Pons (tissue), 1 donor: ENCODE results near the gene SLC35D1.

Experiments
- DNase-seq: peaks from one replicate; pipeline ENCODE4 v3.0.0-alpha.2; 2016; ENCODE audit warnings: low spot score

SLC35D1 gene

DNA sequence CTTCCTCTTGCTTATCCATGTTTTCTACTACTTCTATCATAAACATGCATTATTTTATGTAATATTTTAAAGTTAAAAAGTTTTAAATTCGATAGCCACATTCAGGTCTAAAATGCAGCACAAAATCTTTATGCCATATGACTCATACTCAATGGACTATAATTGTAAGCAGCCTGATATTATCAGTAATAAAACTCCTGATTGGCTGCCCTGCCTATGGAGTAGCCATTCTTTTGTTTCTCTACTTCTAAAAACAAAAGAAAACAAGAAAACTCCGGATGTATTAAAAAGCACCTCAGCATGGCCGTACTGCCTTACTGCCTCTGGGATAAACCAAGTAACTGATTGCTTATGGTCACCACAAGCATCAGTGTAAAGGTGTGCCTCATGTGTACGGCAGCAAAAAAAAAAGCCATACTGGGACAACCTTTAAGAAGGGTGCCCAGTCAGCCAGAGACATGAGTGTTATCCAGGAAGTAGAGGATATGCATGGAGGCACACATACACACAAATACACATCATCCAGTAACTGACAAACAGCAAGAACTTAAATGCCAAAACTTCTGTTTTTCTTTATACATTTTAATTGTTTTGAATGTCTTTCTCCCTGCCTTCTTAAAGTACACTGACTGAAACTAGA lies 9.2 kb downstream of the SLC35D1 start:
- no peak for DNase-seq

DNA sequence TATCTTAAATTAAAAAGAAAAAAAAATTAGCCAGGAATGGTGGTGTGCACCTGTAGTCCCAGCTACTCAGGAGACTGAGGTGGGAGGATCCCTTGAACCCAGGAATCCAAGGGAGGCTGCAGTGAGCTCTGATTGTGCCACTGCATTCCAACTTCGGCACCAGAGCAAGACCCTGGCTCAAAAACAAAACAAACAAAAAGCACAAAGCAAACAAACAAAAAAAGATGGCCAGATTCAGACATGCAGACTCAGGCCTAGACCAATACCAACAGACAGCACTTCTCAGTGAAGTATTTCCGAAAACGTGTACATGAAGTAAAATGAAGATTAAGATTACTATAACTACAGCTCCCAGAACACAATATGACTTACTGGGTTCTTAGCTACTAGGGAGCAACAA lies 10.6 kb downstream of the SLC35D1 start:
- no peak for DNase-seq

DNA sequence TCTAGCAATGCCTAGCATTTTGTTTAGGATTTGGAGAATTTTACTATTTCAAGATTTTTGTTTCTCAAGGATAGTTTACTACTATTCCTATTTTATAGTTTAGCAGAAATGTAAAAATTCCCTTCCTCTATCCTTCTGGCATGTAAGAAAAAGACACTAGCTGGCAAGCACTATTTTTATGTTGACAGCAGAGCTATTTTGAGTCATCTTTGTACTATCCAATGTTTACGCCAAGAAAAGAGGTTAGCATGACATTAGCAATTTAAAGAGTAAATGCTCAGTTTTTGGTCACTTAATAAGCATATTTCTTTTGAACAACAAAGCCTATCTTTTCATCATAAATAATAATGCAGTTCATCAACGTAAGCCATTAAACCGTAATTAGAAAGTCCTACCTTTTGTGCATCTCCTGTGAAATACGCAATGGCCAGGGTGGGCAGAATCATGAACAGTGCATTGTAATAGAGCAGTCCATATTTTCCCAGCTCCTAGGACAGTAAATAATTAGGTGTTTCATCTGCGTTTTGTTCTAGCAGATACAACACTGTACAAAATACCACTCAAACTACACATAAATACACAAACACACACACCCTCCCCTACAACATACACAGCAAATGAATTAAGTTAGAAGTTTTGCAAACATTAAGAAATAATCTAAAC lies 12.0 kb downstream of the SLC35D1 start:
- DNase-seq: no peak

DNA sequence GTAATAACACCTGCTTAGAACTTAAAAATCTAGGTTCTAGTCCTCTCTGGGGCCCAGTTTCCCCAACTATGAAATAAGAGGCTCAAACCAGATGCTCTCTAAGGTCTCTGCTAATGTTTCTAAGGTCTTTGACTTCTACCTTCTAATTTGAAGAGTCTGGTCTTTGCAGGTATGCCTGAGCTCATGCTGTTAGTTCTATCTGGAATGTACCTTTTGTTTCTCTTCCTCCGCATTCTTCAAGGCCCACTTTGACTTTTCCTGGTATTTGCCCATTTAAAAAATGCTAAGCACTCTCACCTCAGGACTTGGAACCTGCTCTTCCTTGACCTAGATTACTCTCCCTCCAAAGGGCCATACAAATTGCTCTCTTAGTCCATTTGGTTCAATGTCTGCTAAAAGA lies 13.5 kb downstream of the SLC35D1 start:
- DNase-seq: no peak

DNA sequence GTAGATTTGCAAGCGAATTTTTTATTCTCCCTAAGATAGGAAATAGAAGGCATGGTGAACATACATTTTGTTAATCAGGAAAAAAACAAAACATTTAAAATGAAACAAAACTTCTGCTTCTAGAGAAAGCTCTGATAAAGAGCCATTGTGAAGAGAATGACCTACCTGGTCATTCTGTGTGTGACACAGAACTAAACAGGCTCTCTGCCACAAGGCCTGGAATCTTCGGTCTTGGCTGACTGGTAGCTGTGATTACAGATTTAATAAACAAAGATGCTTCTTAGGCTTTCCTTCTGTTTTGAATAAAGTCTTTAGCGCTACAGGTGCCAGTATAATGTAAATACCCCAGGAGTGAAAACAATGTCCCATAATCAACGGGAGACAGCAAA lies 22.1 kb downstream of the SLC35D1 start:
- DNase-seq: no peak

DNA sequence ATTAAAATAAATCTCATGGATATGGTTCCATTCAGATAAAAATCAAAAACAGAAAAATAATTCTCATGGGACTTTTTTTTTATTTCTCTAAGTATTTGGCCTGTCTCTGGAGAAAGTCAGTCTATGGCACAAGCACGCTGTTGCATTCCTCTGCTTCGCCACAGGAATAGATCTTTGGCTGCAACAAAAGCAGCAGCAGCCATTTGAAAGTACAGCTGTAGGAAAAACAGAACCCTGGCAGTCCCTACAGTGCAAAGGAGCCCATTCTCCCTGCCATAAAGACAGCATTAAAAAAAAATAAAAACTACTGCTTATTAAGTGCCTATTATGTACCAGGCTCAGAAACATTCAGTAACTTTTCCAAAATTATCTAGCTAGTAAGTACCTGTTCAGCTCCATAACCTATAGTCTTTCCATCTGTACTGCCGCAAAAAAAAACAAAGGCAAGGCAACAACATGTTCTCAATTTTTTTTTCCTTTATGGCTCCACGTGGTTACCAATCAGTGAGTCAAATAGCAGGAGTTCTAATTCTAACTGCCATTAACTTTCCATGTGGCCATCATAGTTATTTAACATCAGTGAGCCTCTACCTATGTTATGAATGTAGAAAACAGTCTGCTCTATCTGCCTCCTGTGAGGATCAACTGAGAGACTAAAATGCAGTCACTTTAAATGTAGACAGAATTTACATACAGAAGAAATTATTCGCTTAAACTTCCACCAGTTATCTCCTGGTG lies 22.7 kb downstream of the SLC35D1 start:
- no peak for DNase-seq

DNA sequence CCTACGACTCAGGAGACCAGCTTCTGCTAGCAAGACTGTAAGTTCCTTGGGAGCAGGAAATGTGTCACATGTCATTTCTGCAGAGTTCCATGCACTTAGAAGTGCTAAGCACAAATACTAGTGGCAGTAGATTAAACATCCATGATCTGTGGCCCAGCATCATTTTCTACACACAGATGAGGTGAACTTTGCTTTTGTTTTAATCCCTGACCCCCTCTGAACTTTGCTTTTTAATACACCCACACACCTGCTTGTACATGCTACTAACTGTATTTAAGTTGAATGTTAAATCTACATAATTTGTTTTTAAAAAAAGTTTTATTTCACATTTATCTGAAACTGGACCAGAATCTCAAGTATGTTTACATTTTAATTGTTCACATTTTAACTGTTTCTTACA lies 24.5 kb downstream of the SLC35D1 start:
- no peak for DNase-seq

DNA sequence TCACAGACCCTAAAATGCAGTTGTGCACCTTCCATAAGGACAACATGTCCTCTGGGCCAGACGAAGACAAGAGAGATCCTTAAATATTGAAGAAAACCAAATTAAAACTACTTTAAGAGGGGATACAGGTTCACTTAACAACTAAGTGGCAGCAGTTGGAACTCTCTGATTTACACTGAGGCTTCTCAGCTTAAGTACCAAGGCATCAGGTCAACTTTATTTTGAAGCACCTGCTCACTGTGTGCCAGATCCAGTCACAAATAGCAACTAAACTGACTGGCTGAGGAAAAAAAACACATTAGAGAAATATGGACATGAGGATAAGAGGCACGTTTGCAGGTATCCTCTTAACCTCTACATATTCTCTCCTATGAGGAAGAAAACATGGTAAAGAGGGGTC lies 33.2 kb downstream of the SLC35D1 start:
- DNase-seq: no peak

DNA sequence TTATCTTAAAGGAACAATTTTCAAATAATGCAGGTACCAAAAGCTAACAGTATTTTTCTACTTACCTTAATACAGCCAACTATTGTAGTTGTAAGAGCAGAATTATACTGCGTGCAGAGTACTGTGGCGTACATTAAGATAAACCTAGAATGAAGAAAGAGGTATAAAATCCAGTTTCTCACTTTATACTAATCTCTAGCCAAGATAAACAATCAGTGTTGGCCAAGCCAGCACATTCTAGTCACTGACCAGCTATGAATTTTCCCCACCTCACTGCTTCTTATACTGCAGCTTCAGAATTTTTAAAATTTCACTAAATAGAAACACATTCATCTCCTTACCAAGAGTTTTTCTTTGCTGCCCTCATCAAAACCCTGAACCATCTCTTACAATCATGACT lies 33.6 kb downstream of the SLC35D1 start:
- DNase-seq: no peak

DNA sequence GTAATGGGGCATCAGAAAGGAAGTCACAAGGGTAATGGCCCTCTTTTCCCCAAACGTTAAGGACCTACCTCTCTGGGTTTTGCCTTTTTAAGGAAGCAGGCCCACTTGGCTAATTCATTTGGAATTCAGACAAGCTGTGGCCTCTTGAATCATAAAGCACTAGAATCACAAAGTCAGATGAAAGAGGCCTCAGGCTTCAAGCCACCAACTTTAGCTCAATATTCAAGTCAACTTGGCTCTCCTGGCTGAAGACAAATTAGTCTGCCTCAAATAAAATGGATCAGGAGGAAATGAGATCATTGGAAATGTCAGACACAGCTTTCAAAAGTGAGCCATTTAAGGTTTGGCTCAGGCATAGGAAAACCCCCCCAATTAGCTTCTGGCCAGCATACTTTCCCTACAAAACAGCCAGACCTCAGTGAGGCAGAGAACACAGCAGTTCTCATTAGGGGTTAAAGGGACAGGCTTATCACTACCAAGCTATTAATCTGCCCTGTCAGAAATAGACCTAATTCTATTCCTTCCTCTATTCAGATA lies 34.3 kb downstream of the SLC35D1 start:
- peak; percentile 67 for DNase-seq

DNA sequence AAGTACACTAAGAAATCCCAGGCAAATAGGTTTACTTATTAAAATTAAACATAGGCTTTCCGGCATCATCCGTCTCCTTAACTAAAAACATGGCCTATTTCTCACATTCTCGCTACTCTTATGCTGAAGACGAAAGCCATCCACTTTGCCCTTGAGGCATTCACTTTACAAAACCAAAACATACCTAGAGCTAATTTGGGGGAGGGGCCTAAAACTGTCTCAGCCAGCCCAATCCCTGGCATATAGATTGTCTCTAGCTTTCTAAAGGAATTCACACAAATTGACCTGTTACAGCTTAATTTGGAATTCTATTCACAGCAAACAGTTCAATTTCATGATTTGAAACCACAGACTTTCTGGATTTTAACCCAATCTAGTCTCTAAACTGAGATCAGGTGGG lies 34.8 kb downstream of the SLC35D1 start:
- DNase-seq: no peak

DNA sequence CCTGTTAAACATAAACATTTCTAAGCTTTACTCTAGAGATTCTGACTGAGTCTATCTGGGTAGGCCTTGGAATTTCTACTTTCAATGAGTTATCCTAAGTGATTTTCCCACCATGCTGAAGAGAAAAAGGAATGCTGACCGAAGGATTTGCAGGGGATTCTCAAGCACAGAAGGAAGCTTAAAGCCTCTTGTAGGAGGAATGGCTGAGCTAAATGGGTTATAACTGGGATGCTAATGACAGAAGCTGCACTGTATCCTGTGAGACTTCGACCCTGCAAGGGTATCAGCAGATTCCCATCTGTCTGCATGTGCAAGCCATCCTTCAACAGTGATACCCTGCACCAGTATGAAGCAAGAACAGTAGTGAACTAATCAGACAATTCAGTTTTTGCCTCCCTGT lies 35.4 kb downstream of the SLC35D1 start:
- DNase-seq: no peak

DNA sequence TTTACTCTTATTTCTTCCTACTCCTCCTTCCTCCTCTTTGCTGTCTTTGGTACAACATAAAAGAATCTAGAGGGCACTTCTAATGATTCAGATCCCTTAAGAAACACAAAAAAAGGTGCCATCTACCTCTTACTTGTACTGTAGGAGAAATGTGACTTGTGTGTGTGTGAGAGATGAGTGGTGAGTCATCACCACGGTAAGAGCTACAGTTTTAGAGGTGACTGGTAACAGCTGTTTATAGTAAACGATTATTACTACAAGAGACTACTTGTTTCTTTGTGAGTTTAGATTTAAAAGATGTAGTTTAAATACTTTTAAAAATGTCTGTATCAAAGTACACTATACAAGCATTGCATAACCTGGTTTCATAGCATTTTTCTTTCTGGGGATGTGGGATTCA lies 40.4 kb downstream of the SLC35D1 start:
- no peak for DNase-seq

DNA sequence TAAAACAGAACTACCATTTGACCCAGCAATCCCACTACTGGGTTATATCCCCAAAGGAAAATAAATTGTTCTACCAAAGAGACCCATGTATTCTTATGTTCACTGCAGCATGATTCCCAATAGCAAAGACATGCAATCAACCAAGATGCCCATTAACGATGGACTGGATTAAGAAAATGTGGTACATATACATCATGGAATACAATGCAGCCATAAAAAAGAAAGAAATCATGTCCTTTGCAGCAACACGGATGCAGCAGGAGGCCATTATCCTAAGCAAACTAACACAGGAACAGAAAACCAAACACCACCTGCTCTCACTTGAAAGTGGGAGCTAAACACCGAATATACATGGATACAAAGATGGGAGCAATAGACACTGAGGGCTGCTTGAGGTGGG lies 44.2 kb downstream of the SLC35D1 start:
- no peak for DNase-seq

DNA sequence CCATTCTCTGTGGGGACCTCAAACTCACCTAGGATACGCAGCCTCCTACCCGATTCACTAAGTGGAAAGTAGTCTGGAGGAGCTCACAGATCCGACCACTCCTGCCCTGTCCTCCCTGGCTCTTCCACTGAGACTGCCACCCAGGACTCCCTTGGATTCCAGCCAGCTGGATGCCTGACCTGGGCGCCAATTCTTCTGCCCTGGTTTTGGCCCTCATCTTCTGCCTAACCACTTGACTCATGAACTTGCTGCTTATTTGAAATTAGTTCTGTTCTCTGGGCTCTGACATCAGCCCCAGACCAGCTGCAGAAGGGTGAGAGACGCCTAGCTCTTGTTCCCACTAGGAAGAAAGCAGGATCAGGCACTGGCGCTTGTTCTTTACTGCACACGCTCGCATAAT lies 48.9 kb downstream of the SLC35D1 start:
- peak; percentile 41 for DNase-seq

DNA sequence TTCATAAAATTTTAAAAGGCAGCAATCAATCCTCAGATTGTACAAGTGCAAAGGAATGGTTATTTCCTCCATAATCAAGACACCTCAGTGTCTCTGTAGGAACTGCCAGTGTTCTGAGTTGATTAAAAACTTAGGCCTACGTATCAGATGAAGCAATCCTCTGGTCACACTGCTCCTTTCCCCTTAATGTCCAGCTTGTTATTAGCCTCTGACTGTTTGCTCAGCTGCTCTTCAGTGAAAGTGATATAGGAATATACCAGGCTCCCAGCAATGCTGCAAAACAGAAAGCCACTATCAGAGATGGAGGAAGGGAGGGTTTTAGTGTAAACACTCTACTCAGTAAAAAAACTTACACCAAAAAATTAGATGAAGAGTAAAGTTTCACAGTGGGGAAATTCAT lies 49.8 kb downstream of the SLC35D1 start:
- DNase-seq: no peak

DNA sequence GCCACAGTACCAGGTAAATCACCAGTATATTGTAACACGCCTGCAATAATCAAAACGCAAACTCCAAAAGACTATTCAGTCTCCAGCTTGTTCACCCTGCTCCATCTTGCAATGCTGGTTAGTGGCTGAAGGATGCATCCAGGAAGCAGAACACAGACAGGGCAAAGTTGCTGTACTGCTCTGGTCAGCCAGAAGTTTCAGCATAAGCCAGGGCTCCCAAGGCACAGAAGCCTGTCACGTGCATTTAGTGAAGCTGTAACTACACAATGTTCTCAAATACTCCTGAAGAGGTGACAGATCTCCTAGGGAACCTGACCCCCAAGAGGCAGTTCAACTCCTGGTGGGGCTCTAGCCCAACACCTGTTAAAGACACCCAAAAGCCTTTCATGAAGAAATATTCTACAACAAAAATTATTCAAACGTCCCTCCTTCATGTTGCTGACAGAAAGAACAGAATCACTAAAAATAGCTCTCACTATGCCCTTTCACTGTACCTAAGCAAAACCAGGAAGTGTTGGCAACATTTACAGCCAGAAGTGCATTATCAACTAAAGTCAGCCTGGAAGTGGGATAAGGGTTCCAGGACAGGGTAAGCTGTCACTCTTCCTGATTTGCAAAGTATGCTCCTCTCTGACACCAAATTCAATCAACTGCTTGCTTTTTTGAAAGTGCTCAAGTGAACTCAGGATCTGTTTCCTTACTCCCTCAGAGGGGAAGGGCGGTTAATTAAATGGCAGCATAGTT lies 52.1 kb downstream of the SLC35D1 start:
- DNase-seq: no peak

DNA sequence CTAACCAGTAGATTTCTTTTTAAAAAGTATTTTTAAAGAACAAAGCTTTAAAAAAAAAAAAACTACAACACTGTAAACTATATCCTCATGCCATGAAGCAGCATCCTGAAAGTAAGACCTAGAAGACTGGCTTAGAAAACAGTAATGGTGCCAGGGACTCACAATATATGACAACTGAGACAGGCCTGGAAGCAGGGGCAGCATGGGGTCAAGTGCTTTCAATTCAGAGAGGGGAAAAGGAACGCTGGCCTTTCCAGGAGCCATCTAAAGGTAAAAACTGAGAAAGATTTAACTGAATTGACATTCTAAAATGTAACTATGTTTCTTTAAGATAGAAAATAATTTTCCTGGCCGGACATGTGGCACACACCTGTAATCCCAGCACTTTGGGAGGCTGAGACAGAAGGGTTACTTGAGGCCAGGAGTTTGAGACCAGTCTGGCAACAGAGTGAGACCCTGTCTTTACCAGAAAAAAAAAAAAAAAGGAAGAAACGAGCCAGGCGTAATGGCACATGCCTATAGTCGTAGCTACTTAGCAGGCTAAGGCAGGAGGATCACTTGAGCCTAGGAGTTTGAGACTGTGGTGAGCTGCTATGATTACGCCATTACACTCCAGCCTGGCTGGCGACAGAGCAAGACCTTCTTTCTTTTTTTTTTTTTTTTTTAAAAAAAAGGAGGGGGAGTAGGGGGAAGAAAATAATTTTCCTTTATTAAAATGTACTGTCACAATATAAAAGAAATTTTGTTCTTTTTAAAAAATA lies 54.1 kb downstream of the SLC35D1 start:
- DNase-seq: no peak

DNA sequence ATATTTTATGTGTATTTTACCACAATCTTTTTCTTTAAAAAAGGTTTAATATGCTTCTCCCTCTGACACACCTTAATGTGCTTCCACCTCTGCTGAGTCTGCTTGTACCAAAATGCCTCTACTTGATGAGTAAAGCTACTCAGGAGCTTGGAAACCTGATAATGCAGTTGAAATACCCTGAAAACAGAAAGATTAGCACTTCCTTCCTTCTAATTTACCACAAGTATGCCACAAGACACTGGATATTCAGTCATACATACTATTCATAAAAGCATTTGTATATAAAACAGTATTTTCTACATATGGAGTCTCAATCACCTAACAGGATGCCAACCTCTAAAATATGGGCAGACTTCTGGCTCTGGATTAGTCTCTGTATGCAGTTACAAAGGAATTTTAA lies 55.0 kb downstream of the SLC35D1 start:
- no peak for DNase-seq

DNA sequence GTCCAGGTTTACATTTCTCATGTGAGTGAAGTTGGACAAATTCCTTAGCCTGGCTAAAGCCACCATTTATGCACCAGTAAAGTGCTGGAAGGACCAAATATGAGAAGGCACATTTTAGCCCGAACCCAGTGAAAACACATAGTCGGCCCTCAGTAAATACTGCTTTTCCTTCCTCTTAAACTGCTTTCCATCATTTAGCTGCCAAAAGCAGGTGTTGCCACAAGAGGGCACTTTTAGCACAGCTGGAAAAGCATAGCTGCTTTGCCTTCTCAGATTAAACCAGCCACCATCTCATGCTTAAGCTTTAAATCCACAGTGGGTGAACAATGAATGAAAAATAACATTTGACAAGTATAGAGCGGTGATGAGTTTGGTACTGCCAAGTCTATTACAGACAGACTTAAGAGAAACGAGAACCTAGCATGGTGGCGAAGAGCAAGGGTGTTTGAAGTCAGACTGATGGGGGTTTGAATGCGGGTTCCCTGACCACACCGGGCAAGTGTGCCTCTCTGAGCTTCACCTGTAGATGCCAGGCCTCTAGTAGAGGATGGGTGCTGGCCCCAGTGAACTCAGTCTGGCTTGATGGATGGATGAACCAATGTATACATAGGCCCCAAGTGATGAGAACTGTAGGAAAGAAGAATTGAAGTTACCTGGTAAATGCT lies 57.8 kb downstream of the SLC35D1 start:
- peak; percentile 82 for DNase-seq

DNA sequence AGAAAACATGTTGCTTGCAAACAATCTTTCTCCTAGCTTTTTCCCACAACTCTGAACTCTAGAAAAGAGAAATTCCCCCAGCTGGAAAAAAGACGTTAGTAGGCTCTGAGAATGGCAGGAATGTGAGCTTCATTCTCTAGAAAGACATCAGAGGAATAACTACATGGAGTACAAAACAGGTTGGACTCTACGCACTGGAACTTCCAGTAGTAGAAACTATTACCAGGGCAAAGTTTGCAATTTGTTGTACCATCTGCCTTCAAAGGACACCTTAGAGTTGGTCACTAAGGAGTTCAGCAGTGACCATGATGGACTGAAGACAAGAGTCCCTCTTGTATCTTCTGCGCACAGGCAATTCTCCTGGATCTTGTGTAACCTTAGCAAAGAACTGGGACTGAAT lies 60.9 kb downstream of the SLC35D1 start:
- no peak for DNase-seq
